ENCODE measurements around the gene GMPR.
"Not testable (repeated sequence)": the region's sequence is repeated elsewhere in the genome, so short reads cannot be mapped to it uniquely, and the experiment has no call there.

The GMPR gene

DNA sequence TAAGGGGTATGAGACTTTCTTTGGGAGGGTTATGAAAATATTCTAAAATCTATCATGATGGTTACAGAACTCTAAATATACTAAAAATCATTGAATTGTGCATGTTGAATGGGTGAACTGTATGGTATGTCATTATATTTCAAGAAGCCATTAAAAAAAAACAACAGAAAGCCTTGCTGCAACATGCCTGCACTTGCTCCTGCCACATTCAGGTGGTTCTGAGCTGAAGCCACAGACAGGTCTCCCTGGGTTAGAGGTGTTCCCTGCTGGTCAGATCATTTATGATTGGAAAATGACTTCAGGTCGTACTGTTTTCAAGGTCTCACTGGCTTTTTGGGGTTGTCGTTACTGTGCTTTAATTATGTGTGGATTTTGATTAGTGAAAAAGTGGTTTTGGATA lies 13.3 kb downstream of the GMPR start:
- DNase-seq, result no peak

DNA sequence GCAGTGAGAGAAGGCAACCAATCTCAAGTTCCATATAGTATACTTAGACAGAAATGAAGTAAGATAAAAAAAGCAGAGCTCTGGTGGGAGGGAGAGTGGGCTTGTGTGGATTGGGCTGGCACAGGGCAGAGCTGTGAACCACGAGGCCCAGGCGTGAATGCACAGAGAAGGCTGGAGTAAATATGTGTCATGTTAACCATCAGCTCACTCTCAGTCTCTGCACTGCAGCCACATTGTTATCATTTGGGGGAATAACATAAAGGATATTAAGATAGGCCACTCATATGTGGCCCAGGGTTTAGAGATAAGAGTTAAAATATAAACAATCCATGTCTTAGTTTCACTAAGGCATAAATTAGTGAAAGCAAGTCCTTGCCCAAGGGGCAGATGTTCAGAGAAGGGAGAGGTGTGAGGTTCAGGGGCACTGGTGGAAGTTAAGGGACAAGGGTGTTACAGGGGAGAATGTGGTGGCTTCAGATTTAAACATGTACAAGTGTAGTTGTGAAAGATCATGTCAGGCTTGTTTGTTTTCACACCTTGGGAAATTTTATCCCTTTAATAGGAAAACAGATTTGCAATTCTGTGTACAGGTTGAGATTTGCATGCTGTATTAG lies 14.4 kb downstream of the GMPR start:
- DNase-seq, result no peak

DNA sequence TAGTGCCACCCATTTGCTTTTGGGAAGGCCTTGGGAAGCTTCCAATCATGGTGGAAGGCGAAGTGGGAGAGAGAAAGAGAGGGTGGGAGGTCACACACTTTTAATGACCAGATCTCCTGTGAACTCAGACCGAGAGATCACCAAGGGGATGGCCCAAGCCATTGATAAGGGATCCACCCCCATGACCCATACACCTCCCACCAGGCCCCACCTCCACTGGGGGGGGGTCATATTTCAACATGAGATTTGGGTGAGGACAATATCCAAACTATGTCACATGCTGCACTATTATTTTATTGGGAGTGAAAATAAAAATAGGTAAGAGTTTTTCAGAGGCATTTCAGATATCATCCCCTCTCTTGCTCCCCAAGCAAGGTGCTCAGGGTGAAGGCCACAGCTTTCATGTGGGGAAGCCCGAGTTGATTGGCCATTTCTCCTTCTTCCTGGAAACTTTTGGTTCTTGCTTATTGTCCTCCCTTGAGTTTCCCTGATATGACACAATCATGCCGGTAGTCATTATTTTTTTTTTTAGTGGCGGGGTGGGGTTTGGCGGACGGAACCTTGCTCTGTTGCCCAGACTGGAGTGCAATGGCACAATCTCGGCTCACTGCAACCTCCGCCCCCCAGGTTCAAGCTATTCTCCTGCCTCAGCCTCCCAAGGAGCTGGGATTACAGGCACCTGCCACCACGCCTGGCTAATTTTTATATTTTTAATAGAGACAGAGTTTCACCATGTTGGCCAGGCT lies 15.2 kb downstream of the GMPR start:
- DNase-seq, result no peak

DNA sequence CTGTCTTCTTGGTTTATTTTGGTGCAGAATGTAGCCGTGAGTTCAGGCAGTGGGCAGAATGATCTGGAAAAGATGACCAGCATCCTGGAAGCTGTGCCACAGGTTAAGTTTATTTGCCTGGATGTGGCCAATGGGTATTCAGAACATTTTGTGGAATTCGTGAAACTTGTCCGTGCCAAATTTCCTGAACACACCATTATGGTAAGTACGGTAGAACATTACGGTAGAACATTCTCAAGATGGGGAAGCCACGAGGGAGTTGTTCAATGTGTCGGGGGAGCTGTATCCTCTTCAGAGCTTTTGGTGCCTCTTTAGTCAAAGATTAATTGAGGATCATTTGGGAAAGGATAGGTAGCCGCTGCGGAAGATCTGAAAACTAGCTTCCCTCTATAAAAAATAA lies 16.1 kb downstream of the GMPR start:
- no peak for DNase-seq

DNA sequence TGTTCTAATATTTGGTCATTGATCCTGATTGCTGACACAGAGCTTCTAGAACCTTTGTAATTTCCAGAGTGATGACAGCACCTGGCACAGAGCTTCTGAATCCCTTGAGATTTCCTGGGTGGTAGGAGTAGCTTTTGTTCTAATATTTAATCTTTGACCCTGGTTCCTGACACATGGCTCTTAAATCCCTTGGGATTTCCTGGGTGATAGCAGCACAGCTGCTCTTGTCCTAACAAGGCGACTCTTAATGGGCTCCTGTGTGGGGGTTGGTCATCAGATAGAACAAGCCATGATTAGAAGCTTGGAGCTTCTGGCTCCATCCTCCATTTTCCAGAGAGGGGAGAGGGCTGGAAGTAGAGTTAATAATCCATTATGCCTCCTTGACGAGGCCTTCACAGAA lies 18.4 kb downstream of the GMPR start:
- no peak for DNase-seq

DNA sequence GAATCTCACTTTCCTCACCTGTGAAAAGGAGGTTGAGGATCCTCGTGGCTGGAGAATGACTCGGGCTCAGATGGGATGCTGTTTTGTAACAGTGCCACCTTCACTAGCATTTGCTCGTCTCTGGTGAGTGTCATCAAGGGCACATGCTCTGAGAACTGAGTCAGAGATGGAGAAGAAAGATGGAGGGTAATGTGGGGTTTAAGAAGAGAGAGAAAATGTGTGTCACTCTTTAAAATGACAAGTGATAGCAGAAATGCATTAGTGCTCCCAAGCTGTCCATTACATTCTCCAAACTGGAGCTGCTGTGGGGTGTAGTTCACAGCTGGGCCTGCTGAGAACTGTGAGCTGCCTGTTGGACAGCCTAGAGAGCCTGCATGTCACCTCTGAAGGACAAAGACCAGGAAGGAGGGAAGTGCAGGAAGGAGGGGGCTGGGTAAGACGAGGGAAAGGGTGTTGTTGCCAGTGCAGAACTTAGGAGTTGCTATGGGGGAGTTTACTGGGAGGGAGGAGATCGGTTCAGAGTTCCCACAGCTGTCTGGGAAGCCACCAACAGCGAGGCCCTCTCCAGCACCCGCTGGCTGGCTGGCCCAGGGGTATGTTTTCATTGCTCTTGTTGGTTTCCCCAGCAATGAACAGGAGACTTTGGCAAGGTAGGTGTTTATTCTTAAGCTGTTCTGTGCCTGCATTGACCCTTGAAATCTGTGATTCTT lies 19.8 kb downstream of the GMPR start:
- DNase-seq, result no peak

DNA sequence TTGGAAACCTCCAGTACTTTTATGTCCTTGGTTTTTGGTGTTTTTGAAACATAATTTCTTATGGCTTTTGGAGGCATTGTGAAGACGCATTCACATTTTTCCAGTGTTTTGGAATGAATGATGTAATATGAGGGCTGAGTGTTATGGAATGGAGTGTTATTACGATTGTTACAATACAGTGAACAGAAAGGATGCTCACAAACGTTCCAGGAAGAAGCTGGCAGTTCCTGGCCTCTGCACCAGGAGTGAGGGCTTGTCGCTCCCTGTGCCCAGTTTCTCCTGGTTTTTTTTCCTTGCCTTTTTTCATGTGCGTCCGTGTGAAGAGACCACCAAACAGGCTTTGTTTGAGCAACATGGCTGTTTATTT lies 20.3 kb downstream of the GMPR start:
- DNase-seq, result no peak

DNA sequence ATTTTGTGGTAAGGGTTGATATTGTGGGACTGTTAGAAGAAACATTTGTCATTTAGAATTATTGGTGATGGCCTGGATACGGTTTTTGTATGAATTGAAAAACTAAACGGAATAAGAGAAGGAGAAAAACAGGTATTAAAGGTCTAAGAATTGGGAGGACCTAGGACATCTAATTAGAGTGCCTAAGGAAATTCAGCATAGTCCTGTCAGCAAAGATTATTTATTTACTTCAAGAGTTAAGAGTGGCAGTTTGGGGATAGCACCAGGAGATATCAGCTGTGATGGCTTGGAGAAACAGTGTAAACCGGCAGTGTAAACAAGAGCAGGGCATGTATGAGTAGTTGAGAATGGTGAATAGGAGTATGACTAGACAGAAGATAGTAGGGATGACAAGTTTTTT lies 21.2 kb downstream of the GMPR start:
- DNase-seq, result not testable (repeated sequence)

DNA sequence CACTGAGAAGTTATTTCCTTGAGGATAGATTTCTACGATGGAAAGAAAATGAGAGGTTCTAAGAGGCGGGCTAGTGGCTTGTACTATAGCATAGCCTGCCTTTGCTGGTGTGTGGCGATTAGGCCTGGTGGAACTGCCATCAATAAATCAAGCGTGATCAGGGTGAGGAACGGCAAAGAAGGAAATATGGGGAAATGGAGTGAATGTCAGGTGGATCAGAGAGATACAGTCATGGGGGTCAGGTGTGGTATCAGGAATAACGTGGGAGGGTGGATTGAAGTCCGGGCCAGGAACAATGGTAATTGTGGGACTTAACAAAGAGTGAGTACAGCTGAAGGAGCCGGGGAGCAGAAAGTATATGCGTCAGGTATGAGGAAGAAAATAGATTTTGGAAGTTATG lies 22.2 kb downstream of the GMPR start:
- not testable (repeated sequence) for DNase-seq

DNA sequence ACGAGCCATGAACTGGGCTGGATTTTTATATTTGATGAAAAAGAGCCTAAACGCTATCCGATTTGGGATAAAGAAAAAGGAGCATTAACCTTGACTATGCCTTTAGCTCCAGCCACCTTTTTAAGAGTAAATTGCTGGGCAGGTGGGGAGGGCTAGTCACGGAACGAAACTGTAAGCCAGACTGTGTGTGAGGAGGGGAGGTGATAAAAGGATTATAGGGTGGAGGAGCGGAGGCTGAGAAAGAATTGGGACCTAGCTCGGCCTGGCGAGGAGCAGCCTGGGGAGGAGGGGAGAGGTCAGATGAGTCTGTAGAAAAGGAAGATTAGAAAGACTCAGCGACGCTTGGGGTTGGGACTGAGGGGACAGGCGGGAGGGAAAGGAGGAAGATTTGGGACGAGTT lies 24.4 kb downstream of the GMPR start:
- not testable (repeated sequence) for DNase-seq

DNA sequence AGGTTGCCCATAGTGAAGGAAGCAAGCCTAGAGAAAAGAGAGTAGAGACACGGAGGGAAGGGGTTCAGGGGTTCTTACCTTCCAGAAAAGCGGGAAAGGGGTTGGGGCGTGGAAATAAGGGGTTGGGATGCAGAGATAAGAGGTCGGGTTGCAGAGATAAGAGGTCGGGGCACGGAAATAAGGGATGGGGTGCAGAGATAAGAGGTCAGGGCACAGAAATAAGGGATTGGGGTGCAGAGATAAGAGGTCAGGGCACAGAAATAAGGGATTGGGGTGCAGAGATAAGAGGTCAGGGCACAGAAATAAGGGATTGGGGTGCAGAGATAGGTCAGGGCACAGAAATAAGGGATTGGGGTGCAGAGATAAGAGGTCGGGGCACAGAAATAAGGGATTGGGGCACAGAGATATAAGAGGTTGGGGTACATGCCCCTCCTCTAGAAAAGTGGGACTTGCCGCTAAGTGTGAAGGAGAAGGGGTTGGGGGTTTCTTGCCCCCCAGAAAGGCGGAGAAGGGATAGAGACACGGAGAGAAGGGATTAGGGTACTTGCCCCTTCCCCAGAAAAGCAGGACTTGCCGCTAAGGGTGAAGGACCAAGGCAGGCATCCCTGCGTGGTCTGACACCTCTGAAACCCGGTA lies 25.2 kb downstream of the GMPR start:
- DNase-seq, result not testable (repeated sequence)

DNA sequence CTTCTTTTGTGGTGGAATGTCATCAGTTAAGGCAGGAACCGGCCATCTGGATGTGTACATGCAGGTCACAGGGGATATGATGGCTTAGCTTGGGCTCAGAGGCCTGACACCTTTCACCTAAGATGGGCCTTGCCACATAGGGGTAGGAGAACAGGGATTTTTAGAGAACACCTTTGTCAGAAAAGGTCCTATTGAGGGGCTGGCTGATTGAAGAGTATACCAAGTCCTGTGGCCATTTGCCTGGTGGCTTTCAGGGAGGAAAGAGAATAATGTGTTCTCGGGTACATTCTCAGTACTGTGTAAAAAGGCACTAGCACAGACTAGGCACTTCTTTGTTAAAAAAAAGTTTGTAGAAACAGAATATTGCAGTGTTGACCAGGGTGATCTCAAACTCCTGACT lies 26.4 kb downstream of the GMPR start:
- no peak for DNase-seq

DNA sequence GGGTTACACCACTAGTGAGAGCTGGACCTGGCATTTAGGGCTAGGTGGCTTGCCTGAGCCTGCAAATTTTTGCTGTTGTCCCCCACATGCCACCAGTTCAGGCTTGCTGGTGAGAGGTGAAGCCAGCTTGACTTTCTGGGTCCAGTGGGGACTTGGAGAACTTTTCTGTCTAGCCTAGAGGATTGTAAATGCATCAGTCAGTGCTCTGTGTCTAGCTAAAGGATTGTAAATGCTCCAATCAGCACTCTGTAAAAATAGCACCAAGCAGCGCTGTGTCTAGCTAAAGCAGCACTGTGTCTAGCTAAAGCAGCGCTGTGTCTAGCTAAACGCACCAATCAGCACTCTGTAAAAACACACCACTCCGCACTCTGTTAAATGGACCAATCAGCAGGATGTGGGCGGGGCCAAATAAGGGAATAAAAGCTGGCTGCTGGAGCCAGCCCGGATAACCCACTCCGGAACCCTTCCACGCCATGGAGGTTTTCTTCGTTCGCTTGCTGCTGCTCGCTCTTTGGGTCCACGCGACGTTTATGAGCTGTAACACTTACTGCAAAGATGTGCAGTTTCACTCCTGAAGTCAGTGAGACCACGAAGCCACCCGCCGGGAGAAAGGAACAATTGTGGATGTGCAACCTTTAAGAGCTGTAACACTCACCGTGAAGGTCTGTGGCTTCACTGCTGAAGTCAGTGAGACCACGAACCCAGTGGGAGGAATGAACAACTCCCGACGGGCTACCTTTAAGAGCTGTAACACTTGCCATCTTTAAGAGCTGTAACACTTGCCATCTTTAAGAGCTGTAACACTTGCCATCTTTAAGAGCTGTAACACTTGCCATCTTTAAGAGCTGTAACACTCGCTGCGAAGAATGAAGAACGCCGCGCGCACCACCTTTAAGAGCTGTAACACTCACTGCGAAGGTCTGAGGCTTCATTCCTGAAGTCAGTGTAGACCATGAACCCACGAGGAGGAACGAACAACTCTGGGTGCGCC lies 27.3 kb downstream of the GMPR start:
- no peak for DNase-seq

DNA sequence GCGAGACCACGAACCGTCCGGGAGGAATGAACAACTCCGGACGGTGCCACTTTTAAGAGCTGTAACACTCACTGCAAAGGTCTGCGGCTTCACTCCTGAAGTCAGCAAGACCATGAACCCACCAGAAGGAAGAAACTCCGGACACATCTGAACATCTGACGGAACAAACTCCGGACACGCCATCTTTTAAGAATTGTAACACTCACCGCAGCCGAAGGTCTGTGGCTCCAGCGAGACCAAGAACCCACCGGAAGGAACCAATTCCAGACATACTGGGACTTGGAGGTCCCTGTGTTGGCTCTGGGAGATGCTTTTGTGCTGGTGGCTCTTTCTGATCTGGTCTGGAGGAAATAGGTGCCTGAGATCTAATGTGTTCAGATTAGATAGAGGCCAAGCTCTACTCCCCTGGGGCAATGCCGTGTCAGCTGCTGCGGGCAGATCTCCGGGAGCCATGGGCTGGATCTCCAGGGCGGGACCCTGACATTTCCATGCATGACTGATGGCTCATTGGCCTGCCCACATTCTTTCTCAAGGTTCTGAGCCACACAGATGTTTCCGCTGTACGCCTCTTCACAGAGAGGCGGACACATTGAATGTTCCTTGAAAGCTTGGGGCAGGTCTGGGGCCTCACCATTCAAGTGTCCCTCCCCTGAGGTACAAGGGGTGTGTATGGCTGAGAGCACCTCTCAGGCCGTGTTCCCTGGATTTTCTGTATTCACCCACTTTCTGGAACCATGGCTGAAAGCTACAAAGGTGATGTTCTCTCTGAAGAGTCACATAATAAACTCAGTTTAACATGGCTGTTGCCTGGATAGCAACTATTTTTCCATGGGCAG lies 29.3 kb downstream of the GMPR start:
- DNase-seq, result no peak

DNA sequence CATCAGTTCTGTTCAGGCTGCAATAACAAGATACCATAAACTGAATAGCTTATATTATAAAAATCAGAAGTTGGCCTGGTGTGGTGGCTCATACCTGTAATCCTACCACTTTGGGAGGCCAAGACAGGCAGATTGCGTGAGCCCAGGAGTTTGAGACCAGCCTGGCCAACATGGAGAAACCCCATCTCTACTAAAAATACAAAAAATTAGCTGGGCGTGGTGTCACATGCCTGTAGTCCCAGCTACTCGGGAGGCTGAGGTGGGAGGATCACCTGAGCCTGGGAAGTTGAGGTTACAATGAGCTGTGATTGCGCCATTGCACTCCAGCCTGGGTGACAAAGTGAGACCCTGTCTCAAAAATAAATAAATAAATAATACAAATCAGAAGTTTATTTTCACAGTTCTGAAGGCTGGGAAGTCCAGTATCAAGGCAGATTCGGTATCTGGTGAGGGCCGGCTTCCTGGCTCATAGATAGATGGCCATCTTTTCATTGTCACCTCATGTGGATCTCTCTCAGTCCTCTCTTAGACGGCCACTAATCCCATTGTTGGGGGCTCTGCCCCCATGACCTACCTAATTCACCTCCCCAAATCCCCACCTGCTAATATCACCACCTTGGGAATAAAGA lies 31.2 kb downstream of the GMPR start:
- not testable (repeated sequence) for DNase-seq

DNA sequence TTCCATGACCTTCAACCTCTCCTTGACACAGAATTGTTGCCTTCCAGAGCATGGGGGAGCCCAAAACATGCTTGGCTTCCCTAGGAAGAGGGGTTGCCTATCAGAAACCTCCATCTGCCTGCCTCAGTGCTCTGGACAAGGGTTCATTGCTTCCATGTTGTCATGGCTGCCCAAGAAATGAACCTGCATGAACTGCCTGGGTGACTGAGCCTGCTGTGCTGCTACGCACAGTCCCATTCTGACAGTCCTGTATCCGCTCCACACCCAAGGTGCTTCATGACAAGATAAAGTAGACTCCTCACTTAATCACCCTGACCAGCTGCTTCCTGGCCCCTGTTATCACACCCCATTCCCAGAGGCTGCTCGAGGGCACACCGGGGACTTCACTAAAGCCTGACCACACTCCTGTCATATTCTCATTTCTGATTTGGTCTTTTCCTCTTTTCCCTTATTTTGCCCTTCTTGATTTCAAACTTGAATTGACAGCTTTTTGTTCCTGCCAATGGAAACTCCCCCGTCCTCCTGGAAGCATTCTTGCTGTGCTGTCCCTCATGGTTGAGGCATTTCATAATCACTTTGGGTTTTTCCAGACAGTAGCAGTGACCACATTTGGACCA lies 31.9 kb downstream of the GMPR start:
- DNase-seq, result no peak

DNA sequence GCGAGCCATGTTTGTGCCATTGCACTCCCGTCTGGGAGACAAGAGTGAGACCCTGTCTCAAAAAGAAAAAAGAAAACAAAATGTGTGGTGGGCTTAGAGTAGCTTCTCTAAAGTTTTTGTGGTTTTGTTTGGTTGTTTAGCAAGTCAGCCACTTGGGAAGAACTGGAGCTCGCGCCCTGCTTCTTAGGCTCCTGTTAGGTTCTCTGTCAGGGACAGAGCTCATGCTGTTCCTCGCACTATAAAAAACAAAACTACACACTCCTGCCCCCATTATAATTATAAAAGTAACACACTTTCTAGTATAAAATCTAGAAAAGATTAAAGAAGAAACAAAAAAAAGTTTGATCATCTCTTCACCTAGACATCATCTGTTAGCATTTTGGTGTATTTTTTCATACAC lies 33.0 kb downstream of the GMPR start:
- DNase-seq, result no peak

DNA sequence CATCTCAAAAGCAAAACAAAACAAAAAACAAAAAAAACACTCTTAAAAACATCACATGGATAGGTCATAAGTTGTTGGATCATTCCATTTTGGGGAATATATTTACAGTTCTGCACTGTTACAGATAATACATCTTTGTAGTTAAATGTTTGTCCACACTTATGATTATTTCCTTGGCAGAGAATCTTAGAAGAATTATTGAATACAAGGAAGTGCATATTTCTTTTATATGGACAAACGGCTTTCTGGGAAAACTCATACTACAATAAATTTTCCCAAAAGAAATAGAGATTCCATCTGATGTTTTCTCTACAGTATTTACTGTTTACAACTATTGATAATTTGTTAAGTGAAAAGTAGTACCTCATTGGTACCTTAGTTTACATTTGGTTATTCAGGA lies 33.8 kb downstream of the GMPR start:
- DNase-seq, result no peak

DNA sequence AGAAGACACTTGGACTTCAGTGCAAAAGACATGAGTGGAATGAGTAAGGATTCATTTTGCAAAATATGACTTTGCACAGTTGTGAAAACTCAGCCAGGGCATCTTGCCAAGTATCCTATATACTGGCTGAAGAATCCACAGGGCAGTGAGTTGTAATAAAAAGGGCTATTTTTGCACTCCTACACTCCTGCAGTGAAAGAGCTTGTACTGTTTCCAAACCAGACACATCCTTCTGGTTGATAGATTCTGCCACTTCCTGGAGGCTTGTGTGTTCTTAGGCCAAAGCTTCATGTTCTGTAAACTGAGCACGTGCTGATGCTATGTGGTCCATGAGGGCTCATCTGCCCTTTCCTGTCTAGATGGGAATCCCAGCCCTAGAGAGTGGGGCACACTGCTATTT lies 34.9 kb downstream of the GMPR start:
- no peak for DNase-seq

DNA sequence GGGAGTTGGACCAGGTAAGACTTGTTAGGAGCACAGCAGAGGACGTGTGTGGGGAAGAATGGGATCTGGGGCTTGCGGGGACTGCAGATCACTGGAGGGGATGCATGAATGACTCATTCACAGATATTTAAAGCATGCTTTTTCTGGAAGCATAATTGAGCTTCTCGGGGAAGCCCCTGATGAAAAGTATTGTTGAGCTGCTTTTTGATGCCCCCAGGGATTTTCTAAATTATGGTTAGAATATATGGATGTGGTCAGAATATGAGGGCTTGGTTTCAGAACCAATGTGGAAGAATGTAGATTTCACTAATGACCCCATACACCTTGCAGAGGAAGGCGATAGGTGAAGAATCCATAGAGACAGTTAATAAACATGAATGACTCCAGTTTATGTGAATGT lies 36.1 kb downstream of the GMPR start:
- DNase-seq, result no peak

Measured in activated naive CD4-positive, alpha-beta T cell (primary cell).